GM23338 (cell line): ENCODE results near the gene NLGN1. TPM values are rescaled to one million over a fixed set of nuclear protein-coding genes. Genes with fewer than 3 reads are reported as not detected.

ENCODE experiments used
- ATAC-seq: fragments of 200-7000 bp; cut with Tn5 transposase; 3 replicates; pipeline ENCODE4 v1.9.1; 2020
- DNase-seq: peaks from one replicate; pipeline ENCODE4 v3.0.0-alpha.2; 2015; ENCODE audit warnings: low spot score
- H2AFZ ChIP-seq: fragments of 200-600 bp; sonication (generic); 2 replicates; pipeline ENCODE4 v1.8.0; 2016; ENCODE audit warnings: antibody characterized with exemption, mild to moderate bottlenecking, moderate library complexity
- H3F3A ChIP-seq: fragments of 200-600 bp; sonication (generic); replicated peaks from 2 replicates; pipeline ENCODE4 v1.8.0; 2017; ENCODE audit warnings: antibody characterized with exemption, mixed run types, low read depth
- H3K27ac ChIP-seq: fragments of 200-600 bp; sonication (generic); 2 replicates; pipeline ENCODE4 v1.6.1; 2016; ENCODE audit warnings: low read depth
- H3K27me3 ChIP-seq: fragments of 200-600 bp; sonication (generic); 2 replicates; pipeline ENCODE4 v1.8.0; 2016; ENCODE audit warnings: mild to moderate bottlenecking, mixed run types, moderate library complexity; ENCODE audit not compliant: insufficient read depth
- H3K36me3 ChIP-seq: fragments of 200-600 bp; sonication (generic); 2 replicates; pipeline ENCODE4 v1.8.0; 2016; ENCODE audit warnings: mild to moderate bottlenecking; ENCODE audit not compliant: insufficient read depth
- H3K4me1 ChIP-seq: fragments of 200-600 bp; sonication (generic); 2 replicates; pipeline ENCODE4 v1.8.0; 2016; ENCODE audit warnings: mild to moderate bottlenecking, moderate library complexity; ENCODE audit not compliant: insufficient read depth
- H3K4me2 ChIP-seq: fragments of 200-600 bp; sonication (generic); 2 replicates; pipeline ENCODE4 v1.7.1; 2017; ENCODE audit warnings: mixed run types
- H3K4me3 ChIP-seq: fragments of 200-600 bp; sonication (generic); 2 replicates; pipeline ENCODE4 v1.6.1; 2016; ENCODE audit warnings: mixed run types
- H3K79me2 ChIP-seq: fragments of 200-600 bp; sonication (generic); replicated peaks from 2 replicates; pipeline ENCODE4 v1.8.0; 2017; ENCODE audit warnings: mild to moderate bottlenecking; ENCODE audit not compliant: insufficient read depth
- H3K9me2 ChIP-seq: fragments of 200-600 bp; sonication (generic); 2 replicates; pipeline ENCODE4 v1.8.0; 2017; ENCODE audit not compliant: insufficient read depth
- H4K20me1 ChIP-seq: fragments of 200-600 bp; sonication (generic); replicated peaks from 2 replicates; pipeline ENCODE4 v1.8.0; 2017; ENCODE audit warnings: mild to moderate bottlenecking; ENCODE audit not compliant: insufficient read depth
- H3K27ac Mint-ChIP-seq: 2 replicates; pipeline ENCODE4 v1.8.0; 2020; ENCODE audit warnings: inconsistent platforms, mild to moderate bottlenecking, moderate library complexity, mixed read lengths
- H3K27me3 Mint-ChIP-seq: 3 replicates; pipeline ENCODE4 v1.8.0; 2022; ENCODE audit warnings: low read depth, mild to moderate bottlenecking, moderate library complexity, mixed read lengths, inconsistent platforms; ENCODE audit not compliant: insufficient read depth, poor library complexity
- H3K36me3 Mint-ChIP-seq: 3 replicates; pipeline ENCODE4 v1.8.0; 2021; ENCODE audit warnings: low read depth, mild to moderate bottlenecking, inconsistent platforms, moderate library complexity, mixed read lengths
- H3K4me1 Mint-ChIP-seq: 3 replicates; pipeline ENCODE4 v1.8.0; 2020; ENCODE audit warnings: mild to moderate bottlenecking, inconsistent platforms, mixed read lengths
- H3K4me3 Mint-ChIP-seq: 3 replicates; pipeline ENCODE4 v1.8.0; 2021; ENCODE audit warnings: moderate library complexity, mild to moderate bottlenecking, inconsistent platforms, mixed read lengths
- H3K9me3 Mint-ChIP-seq: 3 replicates; pipeline ENCODE4 v1.8.0; 2020; ENCODE audit warnings: moderate library complexity, mild to moderate bottlenecking, inconsistent platforms, mixed read lengths
- CREB1 ChIP-seq: fragments of 250-450 bp; sonication (Bioruptor Pico); IDR thresholded peaks from 2 replicates; pipeline ENCODE4 v1.5.0; 2020; ENCODE audit warnings: low read depth, mild to moderate bottlenecking, moderate library complexity
- CTCF ChIP-seq, 2 experiments: fragments of 200-600 bp in 1 of 2; sonication (generic) in 1 of 2; conservative IDR thresholded peaks; 2 replicates each; pipeline versions ENCODE4 v1.5.1 to v1.6.1; 2016 to 2017; ENCODE audit warnings: antibody characterized with exemption in 2 of 2, low read depth in 2 of 2, mild to moderate bottlenecking in 2 of 2, moderate library complexity in 1 of 2
- ETS1 ChIP-seq: IDR thresholded peaks from 2 replicates; pipeline ENCODE4 v1.6.1; 2016; ENCODE audit warnings: antibody characterized with exemption
- EZH2 ChIP-seq: fragments of 200-600 bp; sonication (generic); IDR thresholded peaks from one replicate; pipeline ENCODE4 v1.8.0; 2017; ENCODE audit warnings: antibody characterized with exemption, mild to moderate bottlenecking, low read depth; ENCODE audit not compliant: unreplicated experiment
- EZH2phosphoT487 ChIP-seq: fragments of 200-600 bp; sonication (generic); IDR thresholded peaks from one replicate; pipeline ENCODE4 v1.8.1; 2018; ENCODE audit warnings: antibody characterized with exemption; ENCODE audit not compliant: unreplicated experiment
- JUNB ChIP-seq: IDR thresholded peaks from one replicate; pipeline ENCODE4 v1.6.1; 2016; ENCODE audit warnings: antibody characterized with exemption; ENCODE audit not compliant: unreplicated experiment
- NANOG ChIP-seq: IDR thresholded peaks from 2 replicates; pipeline ENCODE4 v1.6.1; 2016; ENCODE audit warnings: antibody characterized with exemption, borderline replicate concordance
- POLR2AphosphoS5 ChIP-seq: IDR thresholded peaks from 2 replicates; pipeline ENCODE4 v1.6.1; 2016; ENCODE audit warnings: antibody characterized with exemption, low read depth
- STAT1 ChIP-seq: IDR thresholded peaks from one replicate; pipeline ENCODE4 v1.6.1; 2016; ENCODE audit warnings: antibody characterized with exemption; ENCODE audit not compliant: unreplicated experiment
- ZNF114 ChIP-seq: fragments of 250-450 bp; sonication (Bioruptor Pico); IDR thresholded peaks from 2 replicates; pipeline ENCODE4 v1.5.0; 2020; ENCODE audit warnings: mild to moderate bottlenecking, moderate library complexity
- ZNF331 ChIP-seq: fragments of 250-450 bp; sonication (Bioruptor Pico); IDR thresholded peaks from 2 replicates; pipeline ENCODE4 v1.5.0; 2020; ENCODE audit warnings: low read depth, mild to moderate bottlenecking, moderate library complexity
- polyA plus RNA-seq: library from polyadenylated mRNA; unstranded; fragments of >200 nt; fragmentation: Nextera tagmentation; extraction: Ambion mirVana; gene quantifications from 2 replicates; pipeline ENCODE4 v1.2.1, GENCODE V29; 2016
- total RNA-seq: library from RNA; depleted of rRNA; stranded (reverse); fragments of >200 nt; shearing (Covaris generic); gene quantifications from 2 replicates; pipeline ENCODE4 v1.2.3, GENCODE V29; 2014
- TF ChIP-seq, protein P1 (sequence below): fragments of 250-450 bp; sonication (Bioruptor Pico); IDR thresholded peaks from 2 replicates; pipeline ENCODE4 v1.5.0; 2020; ENCODE audit warnings: mild to moderate bottlenecking, moderate library complexity
- TF ChIP-seq, protein P2 (sequence below): IDR thresholded peaks from one replicate; pipeline ENCODE4 v1.6.1; 2018; ENCODE audit warnings: antibody characterized with exemption; ENCODE audit not compliant: unreplicated experiment

NLGN1 gene
- total and polyA plus RNA-seq, 2 experiments from 2014 or later, result 6.5 to 18.6 TPM

DNA sequence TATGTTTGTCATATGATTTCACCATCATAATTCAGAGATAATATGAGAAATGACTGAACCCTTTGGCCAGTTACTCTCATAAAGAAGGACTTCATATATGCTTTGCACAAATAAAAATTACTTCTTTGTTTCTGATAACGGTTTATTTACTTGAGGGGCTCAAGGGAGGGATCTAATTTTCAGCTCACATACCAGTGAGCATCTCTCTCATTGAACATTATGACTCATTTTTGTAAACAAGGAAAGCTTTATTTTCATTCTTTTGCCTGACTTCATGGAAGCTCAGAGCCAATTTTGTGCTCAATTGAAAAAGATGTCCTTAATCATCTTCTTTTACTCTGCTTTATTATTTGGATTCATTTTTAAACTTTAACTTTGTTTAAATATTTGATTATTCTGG lies 5.8 kb downstream of the NLGN1 start:
- ATAC-seq, result no peak
- Histone ChIP-seq H3F3A (no peaks in the 10 kb centered on the region), H3K27ac (no peak overlapping the region)

More for the DNA sequence above, 5.8 kb downstream of the NLGN1 start:
- Histone ChIP-seq H3K4me1 (peaks cover 9% of the 10 kb centered on the region), H3K4me3 (no peak overlapping the region), H3K9me2 (no peaks in the 10 kb centered on the region), H3K79me2 (no peaks in the 10 kb centered on the region), H4K20me1 (no peaks in the 10 kb centered on the region), H3K27me3 (peaks cover 3% of the 10 kb centered on the region; the same call in 1 of the 2 replicates), H2AFZ (no peak overlapping the region), H3K36me3 (no peaks in the 10 kb centered on the region), H3K4me2 (no peak overlapping the region)
- Mint-ChIP-seq H3K4me1 (peaks cover 19% of the 10 kb centered on the region), H3K36me3 (no peaks in the 10 kb centered on the region; the same call in 2 of the 3 replicates), H3K27ac (no peak overlapping the region), H3K27me3 (no peaks in the 10 kb centered on the region), H3K9me3 (no peaks in the 10 kb centered on the region; the same call in 2 of the 3 replicates), H3K4me3 (no peak overlapping the region)
- no peak for DNase-seq
- TF ChIP-seq JUNB (no peak), NANOG (no peak), EZH2phosphoT487 (no peak), CREB1 (no peak), EZH2 (no peak), ZNF331 (CRISPR knock-in tag) (no peak), ZNF114 (CRISPR knock-in tag) (no peak), STAT1 (no peak), CTCF (conservative IDR thresholded peaks at IDR 0.05; ENCODE audit: low read depth in 2 of 2) (no peak), ETS1 (no peak), POLR2AphosphoS5 (no peak)
- TF ChIP-seq, protein P1, sequence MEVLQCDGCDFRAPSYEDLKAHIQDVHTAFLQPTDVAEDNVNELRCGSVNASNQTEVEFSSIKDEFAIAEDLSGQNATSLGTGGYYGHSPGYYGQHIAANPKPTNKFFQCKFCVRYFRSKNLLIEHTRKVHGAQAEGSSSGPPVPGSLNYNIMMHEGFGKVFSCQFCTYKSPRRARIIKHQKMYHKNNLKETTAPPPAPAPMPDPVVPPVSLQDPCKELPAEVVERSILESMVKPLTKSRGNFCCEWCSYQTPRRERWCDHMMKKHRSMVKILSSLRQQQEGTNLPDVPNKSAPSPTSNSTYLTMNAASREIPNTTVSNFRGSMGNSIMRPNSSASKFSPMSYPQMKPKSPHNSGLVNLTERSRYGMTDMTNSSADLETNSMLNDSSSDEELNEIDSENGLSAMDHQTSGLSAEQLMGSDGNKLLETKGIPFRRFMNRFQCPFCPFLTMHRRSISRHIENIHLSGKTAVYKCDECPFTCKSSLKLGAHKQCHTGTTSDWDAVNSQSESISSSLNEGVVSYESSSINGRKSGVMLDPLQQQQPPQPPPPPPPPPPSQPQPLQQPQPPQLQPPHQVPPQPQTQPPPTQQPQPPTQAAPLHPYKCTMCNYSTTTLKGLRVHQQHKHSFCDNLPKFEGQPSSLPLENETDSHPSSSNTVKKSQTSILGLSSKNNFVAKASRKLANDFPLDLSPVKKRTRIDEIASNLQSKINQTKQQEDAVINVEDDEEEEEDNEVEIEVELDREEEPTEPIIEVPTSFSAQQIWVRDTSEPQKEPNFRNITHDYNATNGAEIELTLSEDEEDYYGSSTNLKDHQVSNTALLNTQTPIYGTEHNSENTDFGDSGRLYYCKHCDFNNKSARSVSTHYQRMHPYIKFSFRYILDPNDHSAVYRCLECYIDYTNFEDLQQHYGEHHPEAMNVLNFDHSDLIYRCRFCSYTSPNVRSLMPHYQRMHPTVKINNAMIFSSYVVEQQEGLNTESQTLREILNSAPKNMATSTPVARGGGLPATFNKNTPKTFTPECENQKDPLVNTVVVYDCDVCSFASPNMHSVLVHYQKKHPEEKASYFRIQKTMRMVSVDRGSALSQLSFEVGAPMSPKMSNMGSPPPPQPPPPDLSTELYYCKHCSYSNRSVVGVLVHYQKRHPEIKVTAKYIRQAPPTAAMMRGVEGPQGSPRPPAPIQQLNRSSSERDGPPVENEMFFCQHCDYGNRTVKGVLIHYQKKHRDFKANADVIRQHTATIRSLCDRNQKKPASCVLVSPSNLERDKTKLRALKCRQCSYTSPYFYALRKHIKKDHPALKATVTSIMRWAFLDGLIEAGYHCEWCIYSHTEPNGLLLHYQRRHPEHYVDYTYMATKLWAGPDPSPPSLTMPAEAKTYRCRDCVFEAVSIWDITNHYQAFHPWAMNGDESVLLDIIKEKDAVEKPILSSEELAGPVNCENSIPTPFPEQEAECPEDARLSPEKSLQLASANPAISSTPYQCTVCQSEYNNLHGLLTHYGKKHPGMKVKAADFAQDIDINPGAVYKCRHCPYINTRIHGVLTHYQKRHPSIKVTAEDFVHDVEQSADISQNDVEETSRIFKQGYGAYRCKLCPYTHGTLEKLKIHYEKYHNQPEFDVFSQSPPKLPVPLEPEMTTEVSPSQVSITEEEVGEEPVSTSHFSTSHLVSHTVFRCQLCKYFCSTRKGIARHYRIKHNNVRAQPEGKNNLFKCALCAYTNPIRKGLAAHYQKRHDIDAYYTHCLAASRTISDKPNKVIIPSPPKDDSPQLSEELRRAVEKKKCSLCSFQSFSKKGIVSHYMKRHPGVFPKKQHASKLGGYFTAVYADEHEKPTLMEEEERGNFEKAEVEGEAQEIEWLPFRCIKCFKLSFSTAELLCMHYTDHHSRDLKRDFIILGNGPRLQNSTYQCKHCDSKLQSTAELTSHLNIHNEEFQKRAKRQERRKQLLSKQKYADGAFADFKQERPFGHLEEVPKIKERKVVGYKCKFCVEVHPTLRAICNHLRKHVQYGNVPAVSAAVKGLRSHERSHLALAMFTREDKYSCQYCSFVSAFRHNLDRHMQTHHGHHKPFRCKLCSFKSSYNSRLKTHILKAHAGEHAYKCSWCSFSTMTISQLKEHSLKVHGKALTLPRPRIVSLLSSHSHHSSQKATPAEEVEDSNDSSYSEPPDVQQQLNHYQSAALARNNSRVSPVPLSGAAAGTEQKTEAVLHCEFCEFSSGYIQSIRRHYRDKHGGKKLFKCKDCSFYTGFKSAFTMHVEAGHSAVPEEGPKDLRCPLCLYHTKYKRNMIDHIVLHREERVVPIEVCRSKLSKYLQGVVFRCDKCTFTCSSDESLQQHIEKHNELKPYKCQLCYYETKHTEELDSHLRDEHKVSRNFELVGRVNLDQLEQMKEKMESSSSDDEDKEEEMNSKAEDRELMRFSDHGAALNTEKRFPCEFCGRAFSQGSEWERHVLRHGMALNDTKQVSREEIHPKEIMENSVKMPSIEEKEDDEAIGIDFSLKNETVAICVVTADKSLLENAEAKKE (CRISPR knock-in tag), result no peak
- TF ChIP-seq, protein P2, sequence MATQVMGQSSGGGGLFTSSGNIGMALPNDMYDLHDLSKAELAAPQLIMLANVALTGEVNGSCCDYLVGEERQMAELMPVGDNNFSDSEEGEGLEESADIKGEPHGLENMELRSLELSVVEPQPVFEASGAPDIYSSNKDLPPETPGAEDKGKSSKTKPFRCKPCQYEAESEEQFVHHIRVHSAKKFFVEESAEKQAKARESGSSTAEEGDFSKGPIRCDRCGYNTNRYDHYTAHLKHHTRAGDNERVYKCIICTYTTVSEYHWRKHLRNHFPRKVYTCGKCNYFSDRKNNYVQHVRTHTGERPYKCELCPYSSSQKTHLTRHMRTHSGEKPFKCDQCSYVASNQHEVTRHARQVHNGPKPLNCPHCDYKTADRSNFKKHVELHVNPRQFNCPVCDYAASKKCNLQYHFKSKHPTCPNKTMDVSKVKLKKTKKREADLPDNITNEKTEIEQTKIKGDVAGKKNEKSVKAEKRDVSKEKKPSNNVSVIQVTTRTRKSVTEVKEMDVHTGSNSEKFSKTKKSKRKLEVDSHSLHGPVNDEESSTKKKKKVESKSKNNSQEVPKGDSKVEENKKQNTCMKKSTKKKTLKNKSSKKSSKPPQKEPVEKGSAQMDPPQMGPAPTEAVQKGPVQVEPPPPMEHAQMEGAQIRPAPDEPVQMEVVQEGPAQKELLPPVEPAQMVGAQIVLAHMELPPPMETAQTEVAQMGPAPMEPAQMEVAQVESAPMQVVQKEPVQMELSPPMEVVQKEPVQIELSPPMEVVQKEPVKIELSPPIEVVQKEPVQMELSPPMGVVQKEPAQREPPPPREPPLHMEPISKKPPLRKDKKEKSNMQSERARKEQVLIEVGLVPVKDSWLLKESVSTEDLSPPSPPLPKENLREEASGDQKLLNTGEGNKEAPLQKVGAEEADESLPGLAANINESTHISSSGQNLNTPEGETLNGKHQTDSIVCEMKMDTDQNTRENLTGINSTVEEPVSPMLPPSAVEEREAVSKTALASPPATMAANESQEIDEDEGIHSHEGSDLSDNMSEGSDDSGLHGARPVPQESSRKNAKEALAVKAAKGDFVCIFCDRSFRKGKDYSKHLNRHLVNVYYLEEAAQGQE, result no peak
